ENCODE results near the gene NUMBL. TPM values are rescaled to one million over a fixed set of nuclear protein-coding genes. Genes with fewer than 3 reads are reported as not detected.
A peak's percentile ranks its signal among the peaks of the same experiment; 100 is the strongest.

The NUMBL gene
- total and polyA plus RNA-seq, 2 of the 13 experiments (the other 11 are each of a cell fraction or from before 2014, with no cell fraction given), result 0.49 to 2.3 TPM

DNA sequence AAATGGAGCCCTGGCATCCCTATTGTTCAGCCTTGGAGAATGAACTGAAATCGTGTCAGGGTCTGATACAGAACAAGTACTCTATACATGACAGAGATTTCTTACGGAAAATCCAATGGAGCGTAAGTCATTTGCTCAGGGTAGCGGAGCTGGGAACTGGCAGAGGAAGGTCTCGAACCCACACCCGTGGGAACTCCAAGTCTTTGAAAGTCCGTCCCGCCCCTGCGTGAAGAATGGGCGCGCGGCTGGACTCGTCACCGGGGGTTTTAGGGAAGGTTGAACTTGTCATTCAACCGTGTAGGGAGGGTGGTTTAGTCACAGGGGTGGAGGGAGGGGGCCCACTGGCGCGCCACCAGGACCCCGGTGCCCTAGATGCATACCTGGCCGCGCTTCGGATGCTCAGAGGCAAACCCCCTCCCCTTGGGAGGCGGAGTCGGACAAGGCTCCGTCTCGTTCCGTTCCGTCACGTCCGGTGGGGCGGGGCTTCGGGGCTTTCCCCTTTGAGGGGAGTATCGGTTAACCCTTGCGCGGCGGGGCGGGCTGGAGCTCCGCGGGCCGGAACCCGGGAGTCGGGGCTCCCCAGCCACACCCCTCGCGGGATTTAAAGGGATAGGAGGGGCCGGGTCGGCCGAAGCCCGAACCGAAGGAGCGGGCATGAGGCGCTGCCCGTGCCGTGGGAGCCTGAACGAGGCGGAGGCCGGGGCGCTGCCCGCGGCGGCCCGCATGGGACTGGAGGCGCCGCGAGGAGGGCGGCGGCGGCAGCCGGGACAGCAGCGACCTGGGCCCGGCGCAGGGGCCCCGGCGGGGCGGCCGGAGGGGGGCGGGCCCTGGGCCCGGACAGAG lies 26.3 kb upstream of the NUMBL start, which contains the start of the genes COQ8B and ITPKC (continued):
- TF ChIP-seq ATM (IDR thresholded peaks at IDR 0.05; ENCODE audit: borderline replicate concordance) (no peak), NCOR1 (IDR thresholded peaks at IDR 0.05; ENCODE audit: borderline replicate concordance, low read length) (peak; percentile 11; the same call in 1 of the 2 replicates), ZNF562 (CRISPR knock-in tag; IDR thresholded peaks at IDR 0.05; ENCODE audit: borderline replicate concordance) (no peak), THYN1 (CRISPR knock-in tag; IDR thresholded peaks at IDR 0.05; ENCODE audit: borderline replicate concordance, low read depth) (no peak), GABPB1 (CRISPR knock-in tag; IDR thresholded peaks at IDR 0.05) (peak; percentile 95), ZNF24 (IDR thresholded peaks at IDR 0.05) (no peak), FOXJ3 (CRISPR knock-in tag; IDR thresholded peaks at IDR 0.05; ENCODE audit: borderline replicate concordance) (no peak), ZNF615 (CRISPR knock-in tag; IDR thresholded peaks at IDR 0.05; ENCODE audit: borderline replicate concordance) (no peak), ISX (CRISPR knock-in tag; conservative IDR thresholded peaks at IDR 0.05) (no peak), ZKSCAN1 (IDR thresholded peaks at IDR 0.05; ENCODE audit: low read length) (no peak), KLF9 (CRISPR knock-in tag; IDR thresholded peaks at IDR 0.05; ENCODE audit: low read depth) (no peak), RAD21 (CRISPR knock-in tag; IDR thresholded peaks at IDR 0.05) (peak; percentile 53; the same call in 1 of the 2 replicates), EEA1 (CRISPR knock-in tag; IDR thresholded peaks at IDR 0.05; ENCODE audit: borderline replicate concordance) (no peak), HDAC6 (IDR thresholded peaks at IDR 0.05; ENCODE audit: low read depth, low read length) (no peak), ZNF10 (CRISPR knock-in tag; IDR thresholded peaks at IDR 0.05; ENCODE audit: borderline replicate concordance, low read depth) (no peak), HIVEP1 (CRISPR knock-in tag; IDR thresholded peaks at IDR 0.05) (peak; percentile 99), SETDB1 (CRISPR knock-in tag; IDR thresholded peaks at IDR 0.05; ENCODE audit: borderline replicate concordance) (no peak), ZNF614 (CRISPR knock-in tag; IDR thresholded peaks at IDR 0.05; ENCODE audit: borderline replicate concordance) (peak; percentile 33; the same call in 1 of the 2 replicates), FOXA1 (IDR thresholded peaks at IDR 0.05) (no peak), FOXA1 (CRISPR knock-in tag; IDR thresholded peaks at IDR 0.05) (no peak), PHF20 (CRISPR knock-in tag; IDR thresholded peaks at IDR 0.05) (0 out of 2 replicates have a peak, but pooled peaks have one; percentile 63)
- TF ChIP-seq, protein P1, sequence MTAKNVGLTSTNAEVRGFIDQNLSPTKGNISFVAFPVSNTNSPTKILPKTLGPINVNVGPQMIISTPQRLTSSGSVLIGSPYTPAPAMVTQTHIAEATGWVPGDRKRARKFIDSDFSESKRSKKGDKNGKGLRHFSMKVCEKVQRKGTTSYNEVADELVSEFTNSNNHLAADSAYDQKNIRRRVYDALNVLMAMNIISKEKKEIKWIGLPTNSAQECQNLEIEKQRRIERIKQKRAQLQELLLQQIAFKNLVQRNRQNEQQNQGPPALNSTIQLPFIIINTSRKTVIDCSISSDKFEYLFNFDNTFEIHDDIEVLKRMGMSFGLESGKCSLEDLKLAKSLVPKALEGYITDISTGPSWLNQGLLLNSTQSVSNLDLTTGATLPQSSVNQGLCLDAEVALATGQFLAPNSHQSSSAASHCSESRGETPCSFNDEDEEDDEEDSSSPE (CRISPR knock-in tag; IDR thresholded peaks at IDR 0.05), result peak; percentile 44
- TF ChIP-seq, protein P2, sequence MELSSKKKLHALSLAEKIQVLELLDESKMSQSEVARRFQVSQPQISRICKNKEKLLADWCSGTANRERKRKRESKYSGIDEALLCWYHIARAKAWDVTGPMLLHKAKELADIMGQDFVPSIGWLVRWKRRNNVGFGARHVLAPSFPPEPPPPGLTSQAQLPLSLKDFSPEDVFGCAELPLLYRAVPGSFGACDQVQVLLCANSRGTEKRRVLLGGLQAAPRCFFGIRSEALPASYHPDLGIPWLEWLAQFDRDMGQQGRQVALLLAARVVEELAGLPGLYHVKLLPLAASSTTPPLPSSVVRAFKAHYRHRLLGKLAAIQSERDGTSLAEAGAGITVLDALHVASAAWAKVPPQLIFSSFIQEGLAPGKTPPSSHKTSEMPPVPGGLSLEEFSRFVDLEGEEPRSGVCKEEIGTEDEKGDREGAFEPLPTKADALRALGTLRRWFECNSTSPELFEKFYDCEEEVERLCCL (CRISPR knock-in tag; IDR thresholded peaks at IDR 0.05; ENCODE audit: borderline replicate concordance), result no peak
- TF ChIP-seq, protein P3, sequence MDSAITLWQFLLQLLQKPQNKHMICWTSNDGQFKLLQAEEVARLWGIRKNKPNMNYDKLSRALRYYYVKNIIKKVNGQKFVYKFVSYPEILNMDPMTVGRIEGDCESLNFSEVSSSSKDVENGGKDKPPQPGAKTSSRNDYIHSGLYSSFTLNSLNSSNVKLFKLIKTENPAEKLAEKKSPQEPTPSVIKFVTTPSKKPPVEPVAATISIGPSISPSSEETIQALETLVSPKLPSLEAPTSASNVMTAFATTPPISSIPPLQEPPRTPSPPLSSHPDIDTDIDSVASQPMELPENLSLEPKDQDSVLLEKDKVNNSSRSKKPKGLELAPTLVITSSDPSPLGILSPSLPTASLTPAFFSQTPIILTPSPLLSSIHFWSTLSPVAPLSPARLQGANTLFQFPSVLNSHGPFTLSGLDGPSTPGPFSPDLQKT (CRISPR knock-in tag; IDR thresholded peaks at IDR 0.05; ENCODE audit: borderline replicate concordance), result no peak
- TF ChIP-seq, protein P4, sequence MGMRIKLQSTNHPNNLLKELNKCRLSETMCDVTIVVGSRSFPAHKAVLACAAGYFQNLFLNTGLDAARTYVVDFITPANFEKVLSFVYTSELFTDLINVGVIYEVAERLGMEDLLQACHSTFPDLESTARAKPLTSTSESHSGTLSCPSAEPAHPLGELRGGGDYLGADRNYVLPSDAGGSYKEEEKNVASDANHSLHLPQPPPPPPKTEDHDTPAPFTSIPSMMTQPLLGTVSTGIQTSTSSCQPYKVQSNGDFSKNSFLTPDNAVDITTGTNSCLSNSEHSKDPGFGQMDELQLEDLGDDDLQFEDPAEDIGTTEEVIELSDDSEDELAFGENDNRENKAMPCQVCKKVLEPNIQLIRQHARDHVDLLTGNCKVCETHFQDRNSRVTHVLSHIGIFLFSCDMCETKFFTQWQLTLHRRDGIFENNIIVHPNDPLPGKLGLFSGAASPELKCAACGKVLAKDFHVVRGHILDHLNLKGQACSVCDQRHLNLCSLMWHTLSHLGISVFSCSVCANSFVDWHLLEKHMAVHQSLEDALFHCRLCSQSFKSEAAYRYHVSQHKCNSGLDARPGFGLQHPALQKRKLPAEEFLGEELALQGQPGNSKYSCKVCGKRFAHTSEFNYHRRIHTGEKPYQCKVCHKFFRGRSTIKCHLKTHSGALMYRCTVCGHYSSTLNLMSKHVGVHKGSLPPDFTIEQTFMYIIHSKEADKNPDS (CRISPR knock-in tag; IDR thresholded peaks at IDR 0.05), result no peak

Data from HepG2 (cell line).